ENCODE results near the gene FNIP2.

- TF ChIP-seq, protein P1, sequence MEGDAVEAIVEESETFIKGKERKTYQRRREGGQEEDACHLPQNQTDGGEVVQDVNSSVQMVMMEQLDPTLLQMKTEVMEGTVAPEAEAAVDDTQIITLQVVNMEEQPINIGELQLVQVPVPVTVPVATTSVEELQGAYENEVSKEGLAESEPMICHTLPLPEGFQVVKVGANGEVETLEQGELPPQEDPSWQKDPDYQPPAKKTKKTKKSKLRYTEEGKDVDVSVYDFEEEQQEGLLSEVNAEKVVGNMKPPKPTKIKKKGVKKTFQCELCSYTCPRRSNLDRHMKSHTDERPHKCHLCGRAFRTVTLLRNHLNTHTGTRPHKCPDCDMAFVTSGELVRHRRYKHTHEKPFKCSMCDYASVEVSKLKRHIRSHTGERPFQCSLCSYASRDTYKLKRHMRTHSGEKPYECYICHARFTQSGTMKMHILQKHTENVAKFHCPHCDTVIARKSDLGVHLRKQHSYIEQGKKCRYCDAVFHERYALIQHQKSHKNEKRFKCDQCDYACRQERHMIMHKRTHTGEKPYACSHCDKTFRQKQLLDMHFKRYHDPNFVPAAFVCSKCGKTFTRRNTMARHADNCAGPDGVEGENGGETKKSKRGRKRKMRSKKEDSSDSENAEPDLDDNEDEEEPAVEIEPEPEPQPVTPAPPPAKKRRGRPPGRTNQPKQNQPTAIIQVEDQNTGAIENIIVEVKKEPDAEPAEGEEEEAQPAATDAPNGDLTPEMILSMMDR (conservative IDR thresholded peaks at IDR 0.05; ENCODE audit: low read depth, low read length) = no peak
- TF ChIP-seq EZH2 (IDR thresholded peaks at IDR 0.05; ENCODE audit: low read length, unreplicated experiment) (no peak), EZH2phosphoT487 (IDR thresholded peaks at IDR 0.05; ENCODE audit: borderline replicate concordance, low read length) (no peak)
Measured at GRCh38 chr4:158763462-158763861, 5.4 kb upstream of the FNIP2 start.

Measured in PC-3 (cell line).